KG1 (cell line): Measurements from ENCODE around the gene ASB12.

Experiments used
- DNase-seq: peaks from one replicate; lab custom pipeline; 2025; lab: John Stamatoyannopoulos, UW

The ASB12 gene

GRCh38 chrX:64186974-64187761, 43.2 kb downstream of the ASB12 start:
- DNase-seq: no peak

DNA sequence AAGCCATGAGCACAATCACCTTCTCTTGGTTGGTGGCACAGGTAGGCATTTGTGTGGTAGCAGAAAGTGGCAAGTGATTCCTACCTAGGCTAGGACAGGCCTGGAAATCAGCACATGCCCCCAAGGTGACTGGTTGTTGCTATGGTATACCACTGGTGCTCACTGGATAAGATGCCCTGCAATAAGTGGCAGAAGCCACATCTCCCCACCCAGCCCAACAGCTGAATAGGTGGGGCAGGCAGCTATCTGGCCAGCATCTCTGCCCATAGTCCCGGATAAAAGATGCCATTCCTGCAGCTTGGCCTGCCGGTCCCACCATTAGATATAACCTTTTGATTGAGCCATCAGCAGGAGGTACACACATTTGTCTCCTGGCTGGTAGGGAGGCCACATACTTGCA, 46.0 kb downstream of the ASB12 start:
- no peak for DNase-seq

- no peak for DNase-seq
Observed at GRCh38 chrX:64182208-64182607, 48.2 kb downstream of the ASB12 start.

- no peak for DNase-seq
Observed at GRCh38 chrX:64176876-64177275, 53.5 kb downstream of the ASB12 start.
